A549 (cell line): ENCODE results near the gene LDLRAD4.

Experiments used
- CHD4 ChIP-seq: fragments of 200-600 bp; sonication (generic); IDR thresholded peaks from 2 replicates; pipeline ENCODE4 v1.6.1; 2016; ENCODE audit warnings: antibody characterized with exemption, mild to moderate bottlenecking, borderline replicate concordance
- CTCF ChIP-seq: fragments of >200 bp; sonication (Bioruptor Twin); formaldehyde crosslinking; IDR thresholded peaks from 3 replicates; pipeline ENCODE4 v1.5.1; 2016
- FOSL2 ChIP-seq, 2 experiments: fragments of 450-650 bp in 1 of 2; fragments of >200 bp in 1 of 2; sonication (Bioruptor Twin) in 1 of 2; formaldehyde crosslinking; IDR thresholded peaks; 2 replicates each; pipeline versions ENCODE4 v1.5.0 to v1.6.1; 2016 to 2020; ENCODE audit warnings: mild to moderate bottlenecking in 1 of 2, moderate library complexity in 1 of 2
- KDM1A ChIP-seq: fragments of 200-600 bp; sonication (generic); IDR thresholded peaks from 2 replicates; pipeline ENCODE4 v1.6.1; 2016; ENCODE audit warnings: low read depth, mild to moderate bottlenecking
- MAX ChIP-seq: IDR thresholded peaks from 2 replicates; pipeline ENCODE4 v1.6.1; 2012
- PHF8 ChIP-seq: fragments of 200-600 bp; sonication (generic); IDR thresholded peaks from 2 replicates; pipeline ENCODE4 v1.6.1; 2016; ENCODE audit warnings: low read depth, mild to moderate bottlenecking, antibody characterized with exemption, moderate library complexity, borderline replicate concordance
- POLR2A ChIP-seq: IDR thresholded peaks from 2 replicates; pipeline ENCODE4 v1.6.1; 2012; ENCODE audit warnings: mild to moderate bottlenecking, low read length
- POLR2AphosphoS2 ChIP-seq: conservative IDR thresholded peaks from 2 replicates; pipeline ENCODE4 v1.6.1; 2012; ENCODE audit warnings: low read length, improper control_type of control experiment, inconsistent platforms
- RAD21 ChIP-seq, 2 experiments: fragments of >200 bp in 1 of 2; sonication (Bioruptor Twin) in 1 of 2; formaldehyde crosslinking in 1 of 2; IDR thresholded peaks in 1 of 2; conservative IDR thresholded peaks in 1 of 2; 2 replicates in 1 of 2; 3 replicates in 1 of 2; pipeline ENCODE4 v1.6.1; 2012 to 2018; ENCODE audit warnings: inconsistent platforms in 1 of 2
- SREBF2 ChIP-seq: fragments of 450-650 bp; IDR thresholded peaks from 2 replicates; pipeline ENCODE4 v1.6.1; 2014; ENCODE audit warnings: mild to moderate bottlenecking, moderate library complexity
- ZFP36 ChIP-seq: fragments of 450-650 bp; IDR thresholded peaks from 2 replicates; pipeline ENCODE4 v1.6.1; 2014; ENCODE audit warnings: borderline replicate concordance; ENCODE audit not compliant: partially characterized antibody
- ZNF302 ChIP-seq: fragments of 250-450 bp; sonication (Bioruptor Pico); IDR thresholded peaks from 2 replicates; pipeline ENCODE4 v1.9.0; 2021; ENCODE audit warnings: inconsistent platforms, mild to moderate bottlenecking, moderate library complexity

GRCh38 chr18:13390711-13391110, 172.2 kb downstream of the LDLRAD4 start:
- TF ChIP-seq CTCF (no peak), RAD21 (conservative IDR thresholded peaks at IDR 0.05 in 1 of 2, IDR thresholded peaks at IDR 0.05 in 1 of 2) (no peak), POLR2A (no peak), CHD4 (no peak), POLR2AphosphoS2 (no peak), KDM1A (no peak), FOSL2 (IDR thresholded peaks at IDR 0.05) (no peak), FOSL2 (CRISPR knock-in tag; IDR thresholded peaks at IDR 0.05) (no peak), ZFP36 (no peak), MAX (no peak), ZNF302 (CRISPR knock-in tag) (no peak), PHF8 (no peak), SREBF2 (no peak)
